ENCODE results near the gene MYO7A. TPM values are rescaled to one million over a fixed set of nuclear protein-coding genes. Genes with fewer than 3 reads are reported as not detected.

The MYO7A gene
- total and polyA plus RNA-seq, 2 of the 4 experiments (the other 2 are of a cell fraction) = 0.02 TPM; not detected in 1

GRCh38 chr11:77214557-77214956 lies 86.5 kb downstream of the MYO7A start:
- Histone ChIP-seq H2AK5ac (ENCODE audit: low read depth, low read length) (no peak overlapping the region), H3K36me3 (ENCODE audit: control insufficient read depth, insufficient read depth, low read length) (no peaks in the 10 kb centered on the region), H3K4me3 (ENCODE audit: insufficient read depth, low read depth, low read length) (no peak overlapping the region), H3K4me1 (ENCODE audit: control insufficient read depth, insufficient read depth, low read length) (no peaks in the 10 kb centered on the region), H3K4ac (ENCODE audit: low read depth, low read length) (no peak overlapping the region), H2AK9ac (replicated peaks; ENCODE audit: low read depth, low read length, poor library complexity) (no peak overlapping the region), H3K9me1 (ENCODE audit: insufficient read depth, low read length) (no peaks in the 10 kb centered on the region), H3K18ac (ENCODE audit: low read depth, low read length) (no peak overlapping the region), H2BK20ac (ENCODE audit: low read depth, low read length) (no peak overlapping the region), H3K56ac (ENCODE audit: extremely low read depth, insufficient read depth, low read length) (no peak overlapping the region), H4K5ac (ENCODE audit: low read depth, low read length) (no peak overlapping the region), H2AFZ (replicated peaks; ENCODE audit: low read length, poor library complexity) (no peak overlapping the region), H3K14ac (replicated peaks; ENCODE audit: low read depth, low read length) (no peak overlapping the region), H4K8ac (ENCODE audit: low read depth in 2 of 2, low read length in 2 of 2) (no peak overlapping the region), H2BK5ac (ENCODE audit: low read depth, low read length, poor library complexity, severe bottlenecking) (no peak overlapping the region), H4K91ac (ENCODE audit: insufficient read depth, low read depth, low read length) (no peak overlapping the region), H3K27me3 (ENCODE audit: control insufficient read depth, insufficient read depth, low read length) (peaks cover 16% of the 10 kb centered on the region), H2BK15ac (ENCODE audit: low read depth, low read length) (no peak overlapping the region), H3K79me1 (ENCODE audit: low read depth in 1 of 2, low read length in 2 of 2) (no peaks in the 10 kb centered on the region), H4K20me1 (ENCODE audit: insufficient read depth, low read length) (no peaks in the 10 kb centered on the region), H3K9me3 (ENCODE audit: control insufficient read depth, insufficient read depth, low read length) (no peaks in the 10 kb centered on the region), H3K9ac (ENCODE audit: low read depth, low read length) (no peak overlapping the region), H3K4me2 (ENCODE audit: low read depth, low read length) (no peak overlapping the region), H3K27ac (ENCODE audit: insufficient read depth, low read length) (no peak overlapping the region), H2BK120ac (ENCODE audit: low read depth, low read length) (no peak overlapping the region), H3K23ac (ENCODE audit: low read depth, low read length) (no peak overlapping the region)
- TF ChIP-seq SMC3 (IDR thresholded peaks at IDR 0.05; ENCODE audit: low read depth, low read length) (no peak), NFE2L2 (IDR thresholded peaks at IDR 0.05; ENCODE audit: low read depth, low read length) (no peak), USF2 (IDR thresholded peaks at IDR 0.05; ENCODE audit: low read depth, low read length) (no peak), CHD1 (IDR thresholded peaks at IDR 0.05; ENCODE audit: low read depth, low read length) (no peak), RAD21 (IDR thresholded peaks at IDR 0.05; ENCODE audit: low read length) (no peak), CEBPB (IDR thresholded peaks at IDR 0.05; ENCODE audit: low read depth, low read length) (no peak), MAZ (IDR thresholded peaks at IDR 0.05; ENCODE audit: borderline replicate concordance, low read depth, low read length) (no peak), RFX5 (IDR thresholded peaks at IDR 0.05; ENCODE audit: low read depth, low read length) (no peak), FOS (IDR thresholded peaks at IDR 0.05; ENCODE audit: low read depth, low read length) (no peak), RCOR1 (IDR thresholded peaks at IDR 0.05; ENCODE audit: insufficient replicate concordance, low read length) (no peak), POLR2A (IDR thresholded peaks at IDR 0.05; ENCODE audit: low read depth, low read length) (no peak), CTCF (conservative IDR thresholded peaks at IDR 0.05; ENCODE audit: low read depth, low read length) (no peak)
- TF ChIP-seq, protein P1, sequence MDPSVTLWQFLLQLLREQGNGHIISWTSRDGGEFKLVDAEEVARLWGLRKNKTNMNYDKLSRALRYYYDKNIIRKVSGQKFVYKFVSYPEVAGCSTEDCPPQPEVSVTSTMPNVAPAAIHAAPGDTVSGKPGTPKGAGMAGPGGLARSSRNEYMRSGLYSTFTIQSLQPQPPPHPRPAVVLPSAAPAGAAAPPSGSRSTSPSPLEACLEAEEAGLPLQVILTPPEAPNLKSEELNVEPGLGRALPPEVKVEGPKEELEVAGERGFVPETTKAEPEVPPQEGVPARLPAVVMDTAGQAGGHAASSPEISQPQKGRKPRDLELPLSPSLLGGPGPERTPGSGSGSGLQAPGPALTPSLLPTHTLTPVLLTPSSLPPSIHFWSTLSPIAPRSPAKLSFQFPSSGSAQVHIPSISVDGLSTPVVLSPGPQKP (IDR thresholded peaks at IDR 0.05; ENCODE audit: borderline replicate concordance, low read depth, low read length) = no peak
- no CpG with 5 or more reads among the region's 9 CpGs for WGBS, 2 experiments (ENCODE audit: extremely low coverage in 2 of 2, insufficient read length in 1 of 2)
- DNase-seq (no peak), ATAC-seq (ENCODE audit: low read depth) (no peak)
- dilution Hi-C loops (cut with HindIII; ENCODE audit: low sequenced_read_pairs, unreplicated experiment) = no loop called here
- in situ Hi-C loops (cut with MboI; ENCODE audit: low sequenced_read_pairs) = no loop called here
- intact Hi-C loops (cut with micrococcal nuclease) = no loop called here
- no TSS peak for BruUV-seq (replicated peaks)
- CTCF ChIA-PET = no interaction called here
- POLR2A ChIA-PET (ENCODE audit: unreplicated experiment) = no interaction called here
